Mesothelial cell of epicardium (in vitro differentiated cells): Measurements from ENCODE around the gene ZBTB39. TPM values are rescaled to one million over a fixed set of nuclear protein-coding genes. Genes with fewer than 3 reads are reported as not detected.

Experiments used
- DNase-seq, 2 experiments: peaks; one replicate each; pipeline ENCODE4 v3.0.0; 2021; ENCODE audit warnings: low spot score in 2 of 2; ENCODE audit not compliant: unreplicated experiment in 2 of 2
- H3K27ac Mint-ChIP-seq: 2 replicates; pipeline ENCODE4 v1.8.0; 2021; ENCODE audit warnings: mixed read lengths
- H3K27me3 Mint-ChIP-seq: 2 replicates; pipeline ENCODE4 v1.8.0; 2021; ENCODE audit warnings: low read depth, mixed read lengths
- H3K36me3 Mint-ChIP-seq: 2 replicates; pipeline ENCODE4 v1.8.0; 2021; ENCODE audit warnings: mixed read lengths
- H3K4me1 Mint-ChIP-seq: 2 replicates; pipeline ENCODE4 v1.8.0; 2021; ENCODE audit warnings: mixed read lengths
- H3K4me3 Mint-ChIP-seq: 2 replicates; pipeline ENCODE4 v1.8.0; 2021; ENCODE audit warnings: mild to moderate bottlenecking, moderate library complexity, mixed read lengths
- H3K9me3 Mint-ChIP-seq: 2 replicates; pipeline ENCODE4 v1.8.0; 2021; ENCODE audit warnings: mixed read lengths
- CTCF ChIP-seq: fragments of 200-600 bp; sonication (generic); IDR thresholded peaks from one replicate; pipeline ENCODE4 v1.5.0; 2021; ENCODE audit warnings: antibody characterized with exemption; ENCODE audit not compliant: unreplicated experiment
- total RNA-seq: library from RNA; stranded (reverse); gene quantifications from 3 replicates; pipeline ENCODE4 v1.2.1, GENCODE V29; 2021

The ZBTB39 gene
- total RNA-seq, 1 donor from 2014 or later = 19.2 TPM

- Mint-ChIP-seq H3K27me3 (no peaks in the 10 kb centered on the region), H3K4me3 (no peak overlapping the region), H3K27ac (no peak overlapping the region), H3K9me3 (no peaks in the 10 kb centered on the region), H3K4me1 (no peaks in the 10 kb centered on the region), H3K36me3 (peaks cover 15% of the 10 kb centered on the region)
- no peak for TF ChIP-seq CTCF
- DNase-seq = no peak
Measured at GRCh38 chr12:56996793-56997545, 9.4 kb downstream of the ZBTB39 start.

- DNase-seq = no peak
- H3K9me3 Mint-ChIP-seq = no peaks in the 10 kb centered on the region
- peaks cover 15% of the 10 kb centered on the region for H3K36me3 Mint-ChIP-seq
- peaks cover 4% of the 10 kb centered on the region for H3K4me1 Mint-ChIP-seq
- no peaks in the 10 kb centered on the region for H3K27me3 Mint-ChIP-seq
- H3K4me3 Mint-ChIP-seq = no peak overlapping the region
- no peak for TF ChIP-seq CTCF
- H3K27ac Mint-ChIP-seq = no peak overlapping the region
Measured at GRCh38 chr12:56995930-56996496, 10.3 kb downstream of the ZBTB39 start.

- no peak for TF ChIP-seq CTCF
- Mint-ChIP-seq H3K27me3 (no peaks in the 10 kb centered on the region), H3K27ac (no peak overlapping the region), H3K36me3 (peaks cover 13% of the 10 kb centered on the region), H3K4me3 (no peak overlapping the region), H3K4me1 (peaks cover 4% of the 10 kb centered on the region), H3K9me3 (no peaks in the 10 kb centered on the region)
- no peak for DNase-seq
Measured at GRCh38 chr12:56995201-56995929, 11.0 kb downstream of the ZBTB39 start.

- DNase-seq = no peak
- no peak for TF ChIP-seq CTCF
- H3K27me3 Mint-ChIP-seq = no peaks in the 10 kb centered on the region
- peaks cover 4% of the 10 kb centered on the region for H3K4me1 Mint-ChIP-seq
- no peak overlapping the region for H3K4me3 Mint-ChIP-seq
- H3K9me3 Mint-ChIP-seq = no peaks in the 10 kb centered on the region
- H3K27ac Mint-ChIP-seq = no peak overlapping the region
- peaks cover 13% of the 10 kb centered on the region for H3K36me3 Mint-ChIP-seq
Measured at GRCh38 chr12:56994231-56994746, 12.1 kb downstream of the ZBTB39 start.

GRCh38 chr12:56993346-56993745, 13.0 kb downstream of the ZBTB39 start:
- DNase-seq = no peak
- H3K27ac Mint-ChIP-seq = no peak overlapping the region
- no peaks in the 10 kb centered on the region for H3K9me3 Mint-ChIP-seq
- peaks cover 6% of the 10 kb centered on the region for H3K4me1 Mint-ChIP-seq
- no peak overlapping the region for H3K4me3 Mint-ChIP-seq
- H3K36me3 Mint-ChIP-seq = peaks cover 11% of the 10 kb centered on the region
- no peak for TF ChIP-seq CTCF
- H3K27me3 Mint-ChIP-seq = no peaks in the 10 kb centered on the region
